Activated CD4-positive, alpha-beta T cell treated with anti-CD3 and anti-CD28 coated beads, Interleukin-2, amount 10 ng/mL, durations not matched to agents 24 days and 14 days (primary cell): Measurements from ENCODE around the gene LPP. TPM values are rescaled to one million over a fixed set of nuclear protein-coding genes. Genes with fewer than 3 reads are reported as not detected.

ENCODE experiments used
- DNase-seq: peaks from one replicate; pipeline ENCODE4 v3.0.0; 2022
- H3K27ac Mint-ChIP-seq: one replicate; pipeline ENCODE4 v1.8.0; 2022; ENCODE audit warnings: mild to moderate bottlenecking, mixed read lengths
- H3K27me3 Mint-ChIP-seq: one replicate; pipeline ENCODE4 v1.8.0; 2022; ENCODE audit warnings: mixed read lengths
- H3K36me3 Mint-ChIP-seq: one replicate; pipeline ENCODE4 v1.8.0; 2022; ENCODE audit warnings: low read depth, mild to moderate bottlenecking, mixed read lengths
- H3K4me1 Mint-ChIP-seq: one replicate; pipeline ENCODE4 v1.8.0; 2021; ENCODE audit warnings: mixed read lengths
- H3K4me3 Mint-ChIP-seq: one replicate; pipeline ENCODE4 v1.8.0; 2022; ENCODE audit warnings: mild to moderate bottlenecking, moderate library complexity, mixed read lengths
- H3K9me3 Mint-ChIP-seq: one replicate; pipeline ENCODE4 v1.8.0; 2021; ENCODE audit warnings: mixed read lengths
- intact Hi-C: fragments of 100-400 bp; cut with micrococcal nuclease; formaldehyde crosslinking; loops from one replicate; pipeline ENCODE4 v1.15.1; 2023
- total RNA-seq: library from RNA; stranded (reverse); gene quantifications from 2 replicates; pipeline ENCODE4 v1.2.3, GENCODE V29; 2022

The LPP gene
- total RNA-seq, 1 donor from 2014 or later = 41.4 TPM

- peaks cover 29% of the 10 kb centered on the region for H3K36me3 Mint-ChIP-seq
- intact Hi-C loops = loop anchor here (5.0 to 10.0 kb wide), 3 partner anchors 245 to 450 kb away; no protein-coding TSS in a partner anchor
- no peak overlapping the region for H3K27ac Mint-ChIP-seq
- peaks cover 6% of the 10 kb centered on the region for H3K27me3 Mint-ChIP-seq
- H3K9me3 Mint-ChIP-seq = peaks cover 4% of the 10 kb centered on the region
- DNase-seq = no peak
- H3K4me1 Mint-ChIP-seq = peaks cover 33% of the 10 kb centered on the region
- H3K4me3 Mint-ChIP-seq = no peak overlapping the region
Measured at GRCh38 chr3:188337232-188337631, 183.3 kb downstream of the LPP start.

DNA sequence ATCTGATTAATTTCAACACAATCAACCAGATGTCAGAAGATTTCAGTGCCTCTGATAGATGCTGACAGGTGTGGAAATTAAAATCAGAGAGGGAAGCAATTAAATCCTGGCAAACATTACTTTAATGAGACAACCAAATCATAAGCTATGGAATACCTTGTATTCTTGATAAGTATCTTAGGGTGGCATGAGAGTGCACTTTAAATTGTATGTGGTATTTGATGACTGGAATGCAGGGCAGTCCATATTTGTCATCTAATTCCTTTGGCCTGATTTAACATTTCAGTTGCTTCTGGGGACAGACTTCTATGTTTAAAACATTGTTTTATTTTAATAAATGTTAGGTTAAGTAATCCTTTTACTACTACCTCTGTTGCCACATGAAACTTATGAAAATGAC is 184.1 kb downstream of the LPP start:
- H3K4me3 Mint-ChIP-seq = peak overlapping the region; percentile 22
- peaks cover 34% of the 10 kb centered on the region for H3K36me3 Mint-ChIP-seq
- DNase-seq = no peak
- H3K9me3 Mint-ChIP-seq = peaks cover 4% of the 10 kb centered on the region
- peaks cover 33% of the 10 kb centered on the region for H3K4me1 Mint-ChIP-seq
- peak overlapping the region; percentile 48 for H3K27ac Mint-ChIP-seq
- intact Hi-C loops = loop anchor here (2.0 to 10.0 kb wide), 4 partner anchors 39 to 449 kb away; no protein-coding TSS in a partner anchor
- H3K27me3 Mint-ChIP-seq = peaks cover 6% of the 10 kb centered on the region

- peaks cover 36% of the 10 kb centered on the region for H3K36me3 Mint-ChIP-seq
- peaks cover 4% of the 10 kb centered on the region for H3K9me3 Mint-ChIP-seq
- DNase-seq = peak; percentile 81
- peaks cover 6% of the 10 kb centered on the region for H3K27me3 Mint-ChIP-seq
- intact Hi-C loops = loop anchor here (1.0 to 10.0 kb wide), 11 partner anchors 9 to 598 kb away; no protein-coding TSS in a partner anchor
- H3K4me3 Mint-ChIP-seq = peak overlapping the region; percentile 66
- H3K4me1 Mint-ChIP-seq = peaks cover 34% of the 10 kb centered on the region
- peak overlapping the region; percentile 93 for H3K27ac Mint-ChIP-seq
Measured at GRCh38 chr3:188339410-188340295, 185.7 kb downstream of the LPP start.

DNA sequence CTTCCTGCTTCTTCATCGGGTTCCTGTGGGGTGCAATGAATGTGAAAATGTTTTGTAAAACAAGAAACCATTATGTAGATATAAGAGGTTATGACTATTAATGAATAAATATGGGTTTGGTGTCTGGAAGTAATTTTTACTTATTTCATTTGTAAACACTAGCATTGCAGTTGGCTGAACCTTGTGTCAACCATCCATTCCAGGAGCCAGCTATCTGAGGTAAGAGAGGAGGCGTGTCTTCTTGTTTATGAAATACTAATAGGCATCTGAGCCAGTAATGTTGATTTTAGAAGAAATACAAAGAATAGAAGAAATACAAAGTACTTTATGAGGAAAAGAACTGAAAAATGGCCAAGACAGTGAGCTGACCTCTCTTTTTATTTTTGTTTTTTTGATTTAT is 187.5 kb downstream of the LPP start:
- intact Hi-C loops = no loop called here
- H3K27me3 Mint-ChIP-seq = peaks cover 2% of the 10 kb centered on the region
- H3K4me1 Mint-ChIP-seq = peaks cover 34% of the 10 kb centered on the region
- DNase-seq = no peak
- no peak overlapping the region for H3K27ac Mint-ChIP-seq
- H3K9me3 Mint-ChIP-seq = peaks cover 4% of the 10 kb centered on the region
- H3K36me3 Mint-ChIP-seq = peaks cover 29% of the 10 kb centered on the region
- no peak overlapping the region for H3K4me3 Mint-ChIP-seq

GRCh38 chr3:188342991-188343732 is 189.2 kb downstream of the LPP start:
- intact Hi-C loops = no loop called here
- Mint-ChIP-seq H3K36me3 (peaks cover 23% of the 10 kb centered on the region), H3K4me3 (no peak overlapping the region), H3K4me1 (peaks cover 25% of the 10 kb centered on the region), H3K27ac (no peak overlapping the region), H3K27me3 (peaks cover 2% of the 10 kb centered on the region), H3K9me3 (peaks cover 4% of the 10 kb centered on the region)
- DNase-seq = no peak

GRCh38 chr3:188343894-188344293 is 189.9 kb downstream of the LPP start:
- intact Hi-C loops = no loop called here
- H3K27ac Mint-ChIP-seq = no peak overlapping the region

DNA sequence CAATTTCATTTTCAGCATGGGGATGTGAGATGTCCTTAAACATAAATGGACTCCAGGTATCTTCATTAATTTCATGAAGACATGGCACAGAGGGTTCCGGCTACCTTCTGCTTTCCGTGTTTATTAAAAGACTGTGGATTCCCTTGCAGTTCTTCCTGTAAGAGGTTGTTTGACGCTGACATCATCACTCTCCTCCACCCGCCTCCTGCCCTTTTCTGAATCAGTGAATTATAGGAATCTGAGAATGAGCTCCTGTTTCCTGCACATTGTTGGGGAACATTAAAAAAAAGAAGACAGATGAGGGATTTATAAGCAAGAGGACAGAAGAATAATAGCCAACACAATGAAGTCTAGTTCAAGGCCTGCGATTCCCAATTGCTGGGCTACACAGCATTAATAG is 191.3 kb downstream of the LPP start:
- Mint-ChIP-seq H3K4me3 (no peak overlapping the region), H3K27ac (no peak overlapping the region), H3K4me1 (peaks cover 10% of the 10 kb centered on the region), H3K9me3 (peaks cover 4% of the 10 kb centered on the region), H3K27me3 (no peaks in the 10 kb centered on the region), H3K36me3 (peaks cover 21% of the 10 kb centered on the region)
- intact Hi-C loops = no loop called here
- no peak for DNase-seq

More at GRCh38 chr3:188343894-188344293, 189.9 kb downstream of the LPP start:
- Mint-ChIP-seq H3K9me3 (peaks cover 4% of the 10 kb centered on the region), H3K36me3 (peaks cover 21% of the 10 kb centered on the region), H3K4me3 (no peak overlapping the region), H3K4me1 (peaks cover 23% of the 10 kb centered on the region), H3K27me3 (peaks cover 2% of the 10 kb centered on the region)
- DNase-seq = no peak

DNA sequence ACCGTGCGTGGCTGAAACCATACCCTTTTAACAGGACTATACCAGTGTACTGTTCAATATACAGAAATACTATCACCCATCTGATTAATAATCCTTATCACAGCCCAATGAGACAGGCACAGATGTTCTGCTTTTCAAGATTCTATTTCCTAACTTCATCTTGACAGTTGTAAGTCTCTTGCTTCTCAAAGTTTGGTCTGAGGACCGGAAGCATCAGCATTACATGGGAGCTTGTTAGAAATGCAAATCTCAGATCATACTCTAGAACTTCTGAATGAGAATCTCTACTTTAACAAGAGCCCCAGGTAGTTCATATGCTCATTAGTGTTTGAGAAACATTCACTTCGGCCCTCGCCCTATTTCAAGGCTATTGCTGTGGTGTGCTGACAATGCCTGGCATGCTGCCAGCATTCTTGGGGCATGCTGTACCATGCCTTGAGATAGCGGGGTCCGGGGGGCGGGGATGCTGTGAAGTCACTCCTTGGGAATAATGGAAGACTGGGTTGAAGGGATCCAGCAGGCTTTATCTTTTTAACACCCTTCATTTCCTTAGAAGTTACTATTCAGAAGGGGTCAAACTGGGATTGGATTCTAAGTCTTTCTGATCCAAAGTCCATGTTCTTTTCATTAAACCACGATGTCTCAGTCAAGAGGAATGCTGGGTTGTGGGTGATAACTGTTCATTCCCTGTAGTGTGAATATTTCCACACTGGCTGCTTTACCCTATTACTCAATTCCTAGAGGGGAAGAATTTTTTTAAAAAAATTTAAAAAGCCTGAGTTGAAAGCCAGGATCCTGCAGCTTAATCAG is 194.7 kb downstream of the LPP start:
- no peak for DNase-seq
- H3K4me3 Mint-ChIP-seq = no peak overlapping the region
- no peaks in the 10 kb centered on the region for H3K9me3 Mint-ChIP-seq
- peaks cover 3% of the 10 kb centered on the region for H3K4me1 Mint-ChIP-seq
- intact Hi-C loops = no loop called here
- peaks cover 9% of the 10 kb centered on the region for H3K36me3 Mint-ChIP-seq
- H3K27ac Mint-ChIP-seq = no peak overlapping the region
- no peaks in the 10 kb centered on the region for H3K27me3 Mint-ChIP-seq

GRCh38 chr3:188349351-188349901 is 195.5 kb downstream of the LPP start:
- Mint-ChIP-seq H3K9me3 (no peaks in the 10 kb centered on the region), H3K27me3 (no peaks in the 10 kb centered on the region), H3K4me3 (no peak overlapping the region), H3K36me3 (peaks cover 7% of the 10 kb centered on the region), H3K27ac (no peak overlapping the region), H3K4me1 (peaks cover 3% of the 10 kb centered on the region)
- intact Hi-C loops = no loop called here
- DNase-seq = no peak

GRCh38 chr3:188349933-188350332 is 196.0 kb downstream of the LPP start:
- Mint-ChIP-seq H3K4me3 (no peak overlapping the region), H3K27me3 (no peaks in the 10 kb centered on the region), H3K27ac (no peak overlapping the region), H3K4me1 (peaks cover 3% of the 10 kb centered on the region), H3K36me3 (peaks cover 9% of the 10 kb centered on the region), H3K9me3 (no peaks in the 10 kb centered on the region)
- intact Hi-C loops = no loop called here
- no peak for DNase-seq

- Mint-ChIP-seq H3K4me1 (peaks cover 2% of the 10 kb centered on the region), H3K9me3 (no peaks in the 10 kb centered on the region), H3K27me3 (no peaks in the 10 kb centered on the region), H3K36me3 (peaks cover 9% of the 10 kb centered on the region), H3K27ac (no peak overlapping the region), H3K4me3 (no peak overlapping the region)
- intact Hi-C loops = no loop called here
- DNase-seq = no peak
Measured at GRCh38 chr3:188350961-188351360, 197.0 kb downstream of the LPP start.

- H3K4me1 Mint-ChIP-seq = peaks cover 2% of the 10 kb centered on the region
- no peaks in the 10 kb centered on the region for H3K9me3 Mint-ChIP-seq
- no peak overlapping the region for H3K4me3 Mint-ChIP-seq
- H3K27me3 Mint-ChIP-seq = no peaks in the 10 kb centered on the region
- no peak for DNase-seq
- no peak overlapping the region for H3K27ac Mint-ChIP-seq
- peaks cover 9% of the 10 kb centered on the region for H3K36me3 Mint-ChIP-seq
- intact Hi-C loops = no loop called here
Measured at GRCh38 chr3:188351648-188352047, 197.7 kb downstream of the LPP start.

DNA sequence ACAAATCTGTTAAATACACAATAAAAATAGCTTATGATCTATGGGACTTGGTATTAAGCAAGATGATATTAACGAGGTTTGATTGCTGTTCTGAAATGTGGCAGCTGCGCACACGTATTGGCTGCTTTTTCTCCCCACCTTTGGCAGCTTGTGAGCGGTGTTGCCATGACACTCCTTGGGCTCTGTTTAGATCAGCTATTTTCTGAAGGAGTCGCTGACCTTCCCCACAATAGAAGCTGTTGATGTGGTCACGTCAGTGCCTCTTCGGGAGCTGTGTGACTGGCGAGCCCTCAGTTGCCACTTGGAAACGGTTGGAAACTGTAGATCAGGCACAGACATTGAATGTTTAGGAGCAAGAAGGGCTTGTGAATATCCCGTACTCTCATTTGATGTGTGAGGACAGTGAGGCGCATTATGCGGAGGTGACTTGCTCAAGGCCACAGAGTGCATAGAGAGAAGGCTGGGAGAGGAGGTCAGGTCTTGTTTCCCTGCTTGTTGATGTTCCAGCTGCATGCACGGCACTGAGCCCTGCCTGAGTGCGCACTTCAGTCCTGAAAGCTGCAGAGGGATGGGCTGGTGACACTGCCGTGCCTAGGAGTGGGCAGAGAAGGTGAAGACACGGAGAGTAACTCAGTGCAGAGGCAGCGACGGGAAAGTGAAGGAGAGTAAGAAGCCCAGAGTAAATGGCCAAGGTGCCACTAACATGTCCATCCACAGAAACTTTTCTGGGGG is 198.4 kb downstream of the LPP start:
- H3K9me3 Mint-ChIP-seq = no peaks in the 10 kb centered on the region
- intact Hi-C loops = no loop called here
- H3K4me3 Mint-ChIP-seq = no peak overlapping the region

More for the DNA sequence above, 198.4 kb downstream of the LPP start:
- Mint-ChIP-seq H3K36me3 (peaks cover 9% of the 10 kb centered on the region), H3K4me1 (peaks cover 2% of the 10 kb centered on the region), H3K27me3 (no peaks in the 10 kb centered on the region), H3K27ac (no peak overlapping the region)
- no peak for DNase-seq
